RWPE1 (cell line): ENCODE measurements around the gene USP24.

Experiments used
- CTCF ChIA-PET: fragments of 350-600 bp; sonication (Branson Sonifier 250); formaldehyde crosslinking; extraction: SDS; loops from one replicate; lab custom pipeline; 2021; lab: Yijun Ruan, JAX
- POLR2A ChIA-PET: fragments of 400-600 bp; formaldehyde crosslinking; extraction: SDS; loops from one replicate; lab custom pipeline; 2020; ENCODE audit warnings: antibody characterized with exemption; ENCODE audit not compliant: low non-redundant PET; lab: Yijun Ruan, JAX
- DNase-seq: peaks from one replicate; pipeline ENCODE4 v3.0.0; 2012; ENCODE audit warnings: low spot score
- H3K27ac ChIP-seq: fragments of 450-650 bp; 2 replicates; pipeline ENCODE4 v1.5.1; 2017
- TF ChIP-seq, protein P1 (sequence below): fragments of 450-650 bp; conservative IDR thresholded peaks from 2 replicates; pipeline ENCODE4 v1.5.1; 2017; ENCODE audit warnings: low read depth, mild to moderate bottlenecking

USP24 gene

DNA sequence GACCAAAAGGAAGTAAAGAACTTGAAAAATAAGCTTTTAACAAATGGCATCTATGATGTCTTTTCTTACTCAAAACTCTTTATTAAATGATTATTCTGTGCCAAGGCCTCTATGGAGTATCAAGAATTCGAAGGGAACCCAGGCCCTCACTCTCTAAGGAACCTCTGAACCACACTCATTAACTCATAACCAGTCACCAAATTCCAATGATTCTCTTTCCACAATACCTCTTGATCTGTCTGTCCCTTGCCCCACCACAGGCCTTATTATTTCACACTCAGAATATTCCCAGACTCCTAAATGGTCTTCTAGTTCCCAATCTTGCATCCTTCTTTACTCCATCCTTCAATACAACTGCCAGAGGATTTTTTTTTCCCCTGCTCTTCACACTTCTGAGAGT lies 138.8 kb downstream of the USP24 start:
- H3K27ac ChIP-seq, result no peak overlapping the region
- TF ChIP-seq, protein P1, sequence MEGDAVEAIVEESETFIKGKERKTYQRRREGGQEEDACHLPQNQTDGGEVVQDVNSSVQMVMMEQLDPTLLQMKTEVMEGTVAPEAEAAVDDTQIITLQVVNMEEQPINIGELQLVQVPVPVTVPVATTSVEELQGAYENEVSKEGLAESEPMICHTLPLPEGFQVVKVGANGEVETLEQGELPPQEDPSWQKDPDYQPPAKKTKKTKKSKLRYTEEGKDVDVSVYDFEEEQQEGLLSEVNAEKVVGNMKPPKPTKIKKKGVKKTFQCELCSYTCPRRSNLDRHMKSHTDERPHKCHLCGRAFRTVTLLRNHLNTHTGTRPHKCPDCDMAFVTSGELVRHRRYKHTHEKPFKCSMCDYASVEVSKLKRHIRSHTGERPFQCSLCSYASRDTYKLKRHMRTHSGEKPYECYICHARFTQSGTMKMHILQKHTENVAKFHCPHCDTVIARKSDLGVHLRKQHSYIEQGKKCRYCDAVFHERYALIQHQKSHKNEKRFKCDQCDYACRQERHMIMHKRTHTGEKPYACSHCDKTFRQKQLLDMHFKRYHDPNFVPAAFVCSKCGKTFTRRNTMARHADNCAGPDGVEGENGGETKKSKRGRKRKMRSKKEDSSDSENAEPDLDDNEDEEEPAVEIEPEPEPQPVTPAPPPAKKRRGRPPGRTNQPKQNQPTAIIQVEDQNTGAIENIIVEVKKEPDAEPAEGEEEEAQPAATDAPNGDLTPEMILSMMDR, result no peak
- no peak for DNase-seq
- ChIA-PET CTCF (interaction anchor here (0.6 kb wide), 1 partner anchor 172 kb away, joined by 3 read pairs; no protein-coding TSS in a partner anchor), POLR2A (no interaction called here)

DNA sequence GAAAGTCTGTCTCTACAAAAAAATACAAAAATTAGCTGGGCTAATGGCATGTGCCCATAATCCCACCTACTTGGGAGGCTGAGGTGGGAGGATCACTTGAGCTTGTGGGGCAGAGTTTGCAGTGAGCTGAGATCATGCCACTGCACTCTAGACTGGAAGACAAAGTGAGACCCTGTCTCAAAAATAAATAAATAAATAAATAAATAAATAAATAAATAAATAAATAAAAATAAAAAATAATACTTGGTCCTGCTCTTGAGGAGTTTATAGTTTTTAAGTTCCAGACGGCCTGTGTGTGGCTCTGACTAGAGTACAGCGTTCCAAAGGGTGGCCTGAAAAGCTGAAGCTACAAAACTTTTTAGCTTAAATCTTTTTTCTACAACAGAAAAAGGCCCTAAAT lies 140.7 kb downstream of the USP24 start:
- ChIA-PET POLR2A (no interaction called here), CTCF (interaction anchor here (1.3 kb wide), 1 partner anchor 1510 kb away, joined by 6 read pairs; no protein-coding TSS in a partner anchor)
- H3K27ac ChIP-seq, result no peak overlapping the region
- DNase-seq, result no peak
- TF ChIP-seq, protein P1, result no peak

DNA sequence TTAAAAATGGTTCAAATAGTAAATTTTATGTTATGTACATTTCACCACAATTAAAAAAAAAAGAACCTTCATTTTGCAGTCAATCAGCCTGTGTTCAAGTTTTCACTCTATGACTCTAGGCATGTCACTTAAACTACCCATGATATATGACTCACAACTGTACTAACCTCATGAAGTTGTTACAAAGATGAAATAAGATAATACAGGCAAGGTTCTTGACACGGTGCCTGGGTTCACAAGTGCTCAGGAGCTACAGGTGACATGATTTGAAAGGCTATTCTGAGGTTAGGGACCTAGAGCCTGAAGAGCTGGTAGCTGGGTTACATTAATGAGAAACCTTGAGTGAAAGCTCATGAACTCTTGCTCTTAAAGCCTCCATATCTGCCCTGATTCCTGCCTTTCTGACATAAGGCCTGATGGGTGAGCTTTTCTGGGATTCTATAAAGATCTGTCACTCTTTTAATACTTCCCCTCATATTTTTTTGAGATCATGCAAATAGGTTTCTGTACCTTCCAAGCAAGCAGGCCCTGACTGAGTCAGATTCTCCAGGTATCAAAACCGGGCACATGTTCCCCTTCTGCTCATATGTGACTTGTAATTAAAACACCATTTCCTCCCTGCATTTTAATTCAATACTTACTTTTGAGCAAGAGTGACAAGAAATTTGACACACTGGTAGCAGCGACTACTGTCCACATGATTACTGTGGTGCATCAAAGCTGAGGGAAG lies 141.8 kb downstream of the USP24 start:
- CTCF ChIA-PET, result interaction anchor here (1.3 kb wide), 1 partner anchor 9 kb away, joined by 3 read pairs; no protein-coding TSS in a partner anchor
- no peak overlapping the region for H3K27ac ChIP-seq
- no peak for DNase-seq
- TF ChIP-seq, protein P1, result no peak
- POLR2A ChIA-PET, result no interaction called here

DNA sequence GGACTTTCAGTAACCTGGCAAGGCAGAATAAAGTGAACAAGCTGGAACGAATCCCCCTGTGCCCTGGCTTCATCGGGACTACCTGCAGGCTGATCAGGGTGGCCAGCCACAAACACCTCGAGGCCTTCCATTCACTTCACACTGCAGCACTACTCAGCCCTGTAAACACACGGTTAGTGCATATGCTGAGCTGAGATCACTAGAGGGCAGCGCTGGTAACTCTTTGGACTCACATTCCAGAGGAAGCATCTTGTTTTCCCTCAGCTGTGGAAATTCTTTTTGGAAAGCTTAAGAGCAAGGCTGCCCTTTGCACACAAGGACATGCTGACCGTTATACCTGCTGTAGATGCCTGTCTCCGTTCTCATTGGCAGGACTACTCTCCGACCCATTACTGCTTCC lies 143.7 kb downstream of the USP24 start:
- CTCF ChIA-PET, result interaction anchor here (0.9 kb wide), 2 partner anchors 126 to 207 kb away, joined by 3 to 4 read pairs; no protein-coding TSS in a partner anchor
- H3K27ac ChIP-seq, result peak overlapping the region; percentile 19; the same call in 1 of the 2 replicates
- peak; percentile 49 for DNase-seq
- TF ChIP-seq, protein P1, result peak; percentile 61
- POLR2A ChIA-PET, result no interaction called here

DNA sequence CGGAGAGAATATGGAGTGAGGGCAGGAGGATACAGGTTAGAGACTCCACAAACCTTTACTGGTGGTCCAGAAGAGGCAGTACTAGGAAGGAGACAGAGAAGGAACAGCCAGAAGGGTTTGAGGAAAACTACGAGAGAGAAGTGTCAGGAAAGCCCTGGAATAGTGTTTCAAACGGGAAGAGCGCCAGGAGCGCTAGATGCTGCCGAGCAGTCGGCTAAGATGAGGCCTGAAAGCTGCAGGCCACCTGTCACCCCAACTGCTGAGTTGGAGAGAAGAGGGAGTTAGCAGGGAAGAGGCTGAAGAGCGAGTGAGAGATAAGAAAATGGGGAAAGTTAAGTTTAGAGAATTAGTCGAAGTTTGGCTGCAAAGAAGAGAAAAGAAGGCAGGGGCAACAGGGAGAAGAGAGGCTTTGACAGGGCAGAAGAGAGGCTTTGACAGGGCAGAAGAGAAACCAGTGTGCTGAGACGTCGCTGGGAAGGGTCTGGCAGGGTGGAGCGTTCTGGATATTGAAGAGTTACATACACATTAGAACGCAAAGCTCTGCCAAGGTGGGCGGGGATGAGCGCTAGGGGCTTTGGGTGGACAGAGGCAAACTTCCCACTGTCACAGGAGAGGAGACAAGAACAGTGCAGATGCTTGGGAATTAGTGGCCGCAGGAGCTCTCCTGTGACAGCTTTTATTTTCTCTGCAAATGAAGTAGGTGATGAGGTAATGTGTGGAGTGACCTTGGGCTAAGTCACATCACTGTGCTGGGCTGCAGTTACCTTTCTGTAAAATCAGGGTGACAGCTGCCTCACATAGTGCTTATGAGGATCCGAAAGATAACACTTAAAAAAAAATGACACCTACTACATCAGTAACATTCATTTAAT lies 144.6 kb downstream of the USP24 start:
- peak overlapping the region; percentile 36 for H3K27ac ChIP-seq
- POLR2A ChIA-PET, result no interaction called here

More for the DNA sequence above, 144.6 kb downstream of the USP24 start:
- DNase-seq, result no peak
- TF ChIP-seq, protein P1, result no peak
- CTCF ChIA-PET, result interaction anchor here (0.7 kb wide), 1 partner anchor 32 kb away, joined by 3 read pairs; no protein-coding TSS in a partner anchor
